Stimulated activated CD8-positive, alpha-beta memory T cell treated with anti-CD3 and anti-CD28 coated beads, Interleukin-7, amount 100 ng/mL, for 4 hours (primary cell): Measurements from ENCODE around the gene TOX2.

Source experiments
- DNase-seq, 2 donors: peaks; one replicate each; pipeline ENCODE4 v3.0.0-alpha.2; 2020; ENCODE audit warnings: low read depth in 2 of 2

Gene TOX2

DNA sequence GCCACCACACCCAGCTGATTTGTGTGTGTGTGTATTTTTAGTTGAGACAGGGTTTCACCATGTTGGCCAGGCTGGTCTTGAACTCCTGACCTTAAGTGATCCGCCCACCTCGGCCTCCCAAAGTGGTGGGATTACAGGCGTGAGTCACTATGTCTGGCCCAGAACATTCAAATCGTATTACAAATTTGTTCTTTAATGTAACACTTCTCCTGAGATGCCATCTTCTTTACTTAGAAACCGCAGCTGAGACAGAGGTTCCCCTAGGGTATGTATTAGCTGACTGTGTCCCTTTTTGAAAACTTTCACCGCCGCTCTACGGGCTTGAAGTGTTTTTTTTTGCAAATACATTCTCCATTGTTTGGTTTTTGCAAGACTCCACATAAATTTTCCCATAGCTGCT, 62.6 kb downstream of the TOX2 start:
- DNase-seq: no peak

DNA sequence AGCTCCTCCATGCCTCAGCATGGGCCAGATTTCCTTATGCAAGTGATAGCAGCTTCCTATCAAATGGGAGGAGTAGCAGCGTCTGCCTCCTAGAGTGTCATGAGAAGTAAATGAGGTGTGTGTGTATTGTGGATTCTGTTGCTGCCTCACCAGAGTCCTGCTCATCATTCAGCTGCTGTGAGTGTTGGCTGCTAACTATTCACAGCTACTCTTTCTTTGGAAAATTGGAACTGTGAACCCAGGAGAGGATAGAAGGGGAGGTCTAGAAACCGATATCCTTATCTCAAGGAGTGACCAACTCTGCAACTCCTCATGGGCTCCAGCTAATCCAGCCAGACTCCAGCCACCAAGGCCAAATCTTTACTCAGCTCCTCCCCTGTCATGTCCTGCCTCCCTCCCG, 63.3 kb downstream of the TOX2 start:
- no peak for DNase-seq

DNA sequence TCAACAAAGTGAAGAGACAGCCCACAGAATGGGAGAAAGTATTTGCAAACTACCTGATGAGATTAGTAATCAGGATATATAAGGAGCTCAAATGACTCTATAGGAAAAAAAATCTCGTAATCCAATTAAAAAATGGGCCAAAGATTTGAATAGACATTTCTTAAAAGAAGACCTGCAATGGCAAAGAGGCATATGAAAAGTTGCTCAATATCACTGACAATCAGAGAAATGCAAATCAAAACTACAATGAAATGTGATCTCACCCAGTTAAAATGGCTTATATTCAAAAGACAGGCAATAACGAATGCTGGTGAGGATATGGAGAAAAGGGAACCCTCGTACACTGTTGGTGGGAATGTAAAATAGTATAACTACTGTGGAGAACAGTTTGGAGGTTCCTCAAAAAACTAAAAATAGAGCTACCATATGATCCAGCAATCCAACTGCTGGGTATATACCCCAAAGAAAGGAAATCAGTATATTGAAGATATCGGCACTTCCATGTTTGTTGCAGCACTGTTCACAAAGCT, 65.0 kb downstream of the TOX2 start:
- no peak for DNase-seq

DNA sequence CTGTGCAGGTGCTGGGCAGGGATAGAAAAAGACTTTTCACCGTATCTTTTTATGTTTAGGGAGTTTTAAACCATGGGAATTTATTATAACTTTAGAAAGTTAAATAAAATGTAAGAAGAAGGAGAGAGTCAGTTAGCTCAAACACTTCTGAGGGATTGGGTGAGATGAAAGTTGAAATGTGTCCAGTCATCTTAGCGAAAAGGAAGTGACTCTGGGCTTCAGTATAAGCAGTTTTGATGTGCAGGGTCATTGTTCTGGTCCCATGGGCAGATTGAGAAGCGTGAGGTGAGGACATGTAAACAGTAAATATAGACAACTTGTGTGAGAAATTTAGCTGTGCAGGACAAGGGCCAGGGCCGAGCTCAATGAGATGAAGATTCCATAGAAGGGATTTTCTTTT, 66.9 kb downstream of the TOX2 start:
- DNase-seq: no peak

DNA sequence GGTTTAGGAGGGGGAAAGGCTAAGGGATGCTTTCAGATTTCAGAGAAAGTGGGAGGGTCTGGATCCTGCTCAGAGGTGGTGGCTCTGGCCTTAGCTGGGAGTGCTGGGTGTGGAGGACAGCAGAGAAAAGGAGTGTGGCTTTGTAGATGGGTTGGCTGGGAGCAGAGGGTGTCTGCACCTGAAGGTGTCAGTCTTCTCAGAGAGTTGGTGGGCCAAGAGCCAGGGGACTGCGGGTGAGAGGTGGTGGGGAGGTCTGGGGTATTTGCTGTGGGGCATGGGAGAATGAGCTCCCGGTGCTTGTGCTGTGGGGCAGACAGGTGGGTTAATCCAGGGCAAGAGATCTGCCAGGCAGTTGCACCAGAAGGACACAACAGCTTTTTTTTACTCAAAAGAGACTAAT, 67.4 kb downstream of the TOX2 start:
- DNase-seq: no peak

- no peak for DNase-seq
Observed at GRCh38 chr20:43982886-43983285, 68.2 kb downstream of the TOX2 start.

DNA sequence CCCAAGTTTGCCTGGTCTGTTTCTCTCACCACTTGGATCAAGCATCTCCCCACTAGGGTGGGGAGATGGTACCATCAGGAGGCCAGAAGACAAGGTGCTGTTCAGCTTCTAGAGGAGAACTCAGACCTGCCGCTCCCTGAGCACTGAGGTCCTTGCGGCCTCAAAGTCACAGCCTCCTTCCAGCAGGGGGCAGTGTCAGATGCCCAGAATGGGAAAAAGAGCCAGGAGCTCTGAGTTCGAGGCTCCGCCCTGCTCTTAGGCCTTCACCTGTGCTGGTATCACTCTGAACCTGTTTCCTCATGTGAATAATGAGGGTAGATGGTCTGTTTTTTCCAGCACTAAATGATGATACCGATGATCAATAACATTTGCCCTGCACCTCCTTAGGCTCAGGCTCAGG, 68.7 kb downstream of the TOX2 start:
- no peak for DNase-seq

DNA sequence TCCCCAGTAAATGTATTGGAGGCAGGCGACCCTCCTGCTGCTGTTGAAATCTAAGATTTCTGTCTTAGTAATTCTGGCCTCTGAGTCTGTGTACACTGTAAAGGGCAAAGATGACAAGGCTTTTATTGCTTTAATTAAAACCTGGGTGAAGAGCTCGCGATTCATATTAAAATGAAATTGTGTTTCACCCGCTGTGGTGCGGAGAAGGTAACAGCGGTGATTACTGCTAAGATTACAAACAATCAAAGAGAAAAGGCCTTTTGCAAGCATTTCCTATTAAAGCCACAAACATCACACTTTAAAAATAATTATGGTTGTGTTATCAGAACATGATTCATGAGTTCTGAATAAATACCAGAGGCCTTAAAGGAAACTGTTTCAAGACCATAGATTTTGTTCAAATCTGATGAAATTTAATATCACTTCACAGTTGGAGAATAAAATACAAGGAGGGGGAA, 69.3 kb downstream of the TOX2 start:
- DNase-seq: no peak

DNA sequence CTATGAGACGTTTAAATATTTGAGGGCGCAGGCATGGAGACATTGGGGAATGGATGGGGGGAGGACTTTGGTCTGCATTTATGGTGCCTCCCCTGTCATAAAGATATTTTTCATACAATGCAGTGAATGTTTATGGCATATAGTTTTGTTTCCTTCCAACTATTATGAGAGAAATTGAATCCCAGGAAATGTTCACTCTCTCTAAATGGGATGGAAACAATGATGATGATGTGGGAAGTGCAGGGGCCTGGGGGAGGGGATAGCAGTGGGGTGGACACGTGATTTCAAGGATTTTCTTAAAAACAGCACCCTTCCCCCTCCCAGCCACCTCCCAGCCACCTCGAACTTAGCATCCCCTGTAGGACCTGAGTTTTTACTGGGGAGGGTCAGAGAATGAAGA, 69.9 kb downstream of the TOX2 start:
- DNase-seq: no peak

DNA sequence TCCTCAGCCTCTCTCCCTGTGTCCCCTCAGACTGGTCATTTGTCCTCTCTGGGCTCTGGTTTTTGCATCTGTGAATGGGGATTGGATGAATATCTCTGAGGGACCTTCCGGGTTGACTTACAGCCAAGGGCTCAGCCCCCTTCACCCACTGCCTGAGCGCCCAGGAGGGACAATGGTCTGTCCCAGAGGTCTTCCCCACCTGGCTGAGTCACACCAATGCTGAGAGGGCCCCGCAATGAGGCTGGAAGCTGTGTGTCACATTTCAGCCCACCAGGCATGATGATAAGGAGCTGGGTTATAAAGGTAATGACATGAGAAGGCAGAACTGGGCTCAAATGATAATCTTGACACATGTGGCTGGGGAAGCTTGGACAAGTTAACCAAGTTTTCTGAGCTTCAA, 70.5 kb downstream of the TOX2 start:
- DNase-seq: no peak

- DNase-seq: no peak
Observed at GRCh38 chr20:43985608-43986316, 71.1 kb downstream of the TOX2 start.

- DNase-seq: no peak
Observed at GRCh38 chr20:43987018-43987417, 72.4 kb downstream of the TOX2 start.

DNA sequence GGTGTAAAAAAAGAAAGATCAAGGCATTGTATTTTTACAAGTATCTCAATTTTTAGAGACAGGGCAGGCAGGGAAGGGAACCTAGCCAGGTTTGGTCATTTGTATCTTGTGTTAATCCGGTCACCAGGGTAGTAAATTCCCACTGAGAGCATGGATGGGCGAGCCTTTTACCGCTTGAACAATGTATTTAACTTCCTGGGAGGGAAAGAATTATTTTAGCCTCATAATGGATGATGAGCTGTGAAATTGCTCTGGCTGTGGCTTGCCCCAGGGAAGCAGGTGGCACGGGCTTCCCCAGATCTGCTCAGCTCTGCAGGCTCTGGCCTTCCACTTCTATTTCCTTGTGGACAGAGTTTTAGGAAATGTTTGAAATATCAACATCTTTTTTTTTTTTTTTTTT, 72.9 kb downstream of the TOX2 start:
- no peak for DNase-seq

DNA sequence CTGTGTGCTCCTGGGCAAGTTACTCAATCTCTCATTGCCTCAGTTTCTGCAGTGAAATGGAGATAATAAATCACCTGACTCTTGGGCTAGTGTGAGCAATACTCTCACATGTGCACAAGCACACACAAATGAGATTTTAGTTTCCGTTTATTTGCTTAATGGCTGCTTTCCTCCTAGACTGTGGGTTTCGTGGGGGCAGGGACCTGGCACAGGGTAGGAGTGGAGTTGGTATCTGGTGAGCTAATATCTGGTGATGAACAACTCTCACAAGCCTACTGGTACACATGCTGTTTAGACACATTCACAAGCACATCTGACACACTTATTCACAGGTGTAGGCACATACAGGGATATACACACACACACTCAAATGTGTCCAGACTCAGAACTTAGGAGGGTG, 73.8 kb downstream of the TOX2 start:
- DNase-seq: no peak

DNA sequence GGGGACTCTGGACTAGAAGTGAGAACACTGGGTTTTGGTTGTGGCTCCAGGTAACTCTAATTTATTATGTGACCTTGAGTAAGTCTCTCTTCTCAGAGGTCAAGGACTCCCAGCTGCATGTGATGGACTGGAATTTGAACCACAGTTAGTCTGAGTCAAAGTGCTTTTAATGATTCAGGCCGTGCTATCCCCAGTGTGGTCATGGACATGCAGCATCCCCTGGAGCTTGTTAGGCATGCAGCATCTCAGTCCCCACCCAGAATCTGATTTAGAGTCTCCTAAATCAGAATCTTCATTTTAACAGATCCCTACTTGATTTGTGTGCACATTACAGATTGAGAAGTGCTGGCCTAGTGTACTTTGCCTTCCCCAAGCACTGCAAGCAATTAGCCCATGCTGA, 74.2 kb downstream of the TOX2 start:
- DNase-seq: no peak

DNA sequence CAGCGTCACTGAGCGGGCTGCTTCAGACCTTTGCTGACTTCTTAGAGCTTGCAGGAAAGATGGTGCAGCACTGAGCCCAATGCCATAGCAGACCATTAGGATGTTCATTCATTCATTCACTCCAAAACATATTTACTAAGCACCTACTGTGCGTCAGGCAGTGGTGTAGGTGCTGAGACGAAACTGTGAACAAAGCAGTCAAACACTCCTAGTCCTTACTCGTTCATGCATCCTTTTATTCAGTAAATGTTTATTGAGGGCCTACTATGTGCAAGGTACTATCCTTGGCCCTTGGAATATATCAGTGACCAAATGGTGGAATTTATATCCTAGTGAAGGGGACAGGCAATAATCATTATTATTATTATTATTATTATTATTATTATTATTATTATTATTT, 76.6 kb downstream of the TOX2 start:
- DNase-seq: no peak

DNA sequence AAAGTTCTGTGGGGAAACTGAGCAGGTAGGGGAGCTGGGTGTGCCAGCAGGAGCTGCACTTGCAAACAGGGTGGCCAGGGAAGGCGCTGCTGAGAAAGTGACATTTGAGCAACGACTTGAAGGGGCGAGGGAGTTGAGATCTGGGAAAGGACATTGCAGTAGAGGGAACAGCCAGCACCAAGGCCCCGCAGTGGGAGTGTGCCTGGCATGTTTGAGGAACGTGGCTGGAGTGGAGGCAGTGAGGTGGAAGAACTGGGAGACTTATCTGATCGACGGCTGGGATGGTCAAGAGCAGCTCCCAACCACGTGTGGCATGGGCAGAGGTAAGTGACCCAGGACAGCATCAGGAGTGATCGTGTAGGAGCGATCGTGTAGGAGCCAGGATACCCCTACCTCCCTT, 77.3 kb downstream of the TOX2 start:
- DNase-seq: no peak

GRCh38 chr20:43992885-43993284, 78.2 kb downstream of the TOX2 start:
- DNase-seq: no peak

DNA sequence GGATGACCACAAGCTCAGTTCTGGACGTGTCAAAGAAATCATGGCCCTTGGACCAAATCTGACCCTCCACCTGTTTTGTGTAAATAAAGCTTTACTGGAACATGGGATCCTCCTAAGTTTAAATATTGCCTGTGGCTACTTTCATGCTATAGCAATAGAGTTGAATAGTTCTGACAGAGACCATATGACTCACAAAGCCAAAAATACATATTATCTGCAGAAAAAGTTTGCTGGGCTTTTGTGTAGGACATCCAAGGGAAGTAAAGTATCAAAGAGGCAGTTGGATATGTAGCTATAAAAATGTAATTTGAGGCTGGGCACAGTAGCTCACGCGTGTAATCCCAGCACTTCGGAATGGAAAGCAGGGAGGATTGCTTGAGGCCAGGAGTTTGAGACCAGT, 78.9 kb downstream of the TOX2 start:
- DNase-seq: no peak

DNA sequence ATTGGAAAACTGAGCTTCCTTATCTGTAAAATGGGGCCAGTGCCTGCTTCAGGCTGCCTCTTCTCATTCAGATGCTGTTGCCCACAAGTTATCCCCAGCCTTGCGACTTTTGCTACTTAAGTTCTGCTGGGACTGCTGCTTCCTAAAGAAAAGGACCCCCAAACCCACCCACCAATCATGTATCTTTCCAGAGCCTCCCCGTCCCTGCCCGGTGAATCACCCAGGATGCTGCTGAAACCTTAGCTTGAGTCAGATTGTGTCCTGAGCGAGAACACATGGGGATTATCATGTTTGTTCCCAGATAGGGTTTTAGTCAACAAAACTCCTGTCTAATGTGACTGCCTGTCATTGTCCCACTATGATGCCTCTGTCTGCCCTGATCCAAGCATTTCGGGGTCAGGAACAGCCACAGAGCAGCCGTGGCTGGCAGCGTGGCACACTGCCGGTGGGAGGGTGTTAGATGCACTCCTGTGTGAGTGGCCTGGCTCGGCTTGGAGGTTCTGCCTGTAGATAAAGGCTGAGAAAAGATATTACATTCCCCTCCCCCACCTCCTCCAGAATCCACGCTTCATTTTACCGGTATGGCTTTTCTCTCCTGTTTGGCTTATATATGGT, 79.9 kb downstream of the TOX2 start:
- no peak for DNase-seq

DNA sequence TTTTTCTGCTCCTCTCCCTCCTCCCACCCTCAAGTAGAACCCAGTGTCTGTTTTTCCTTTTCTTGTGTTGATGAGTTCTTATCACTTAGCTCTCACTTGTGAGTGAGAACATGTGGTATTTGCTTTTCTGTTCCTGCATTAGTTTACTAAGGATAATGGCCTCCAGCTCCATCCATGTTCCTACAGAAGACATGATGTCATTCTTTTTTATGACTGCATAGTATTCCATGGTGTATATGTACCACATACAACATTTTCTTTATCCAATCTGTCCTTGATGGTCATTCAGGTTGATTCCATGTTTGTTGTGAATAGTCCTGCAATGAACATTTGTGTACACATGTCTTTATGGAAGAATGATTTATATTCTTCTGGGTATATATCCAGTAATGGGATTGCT, 81.0 kb downstream of the TOX2 start:
- DNase-seq: no peak

DNA sequence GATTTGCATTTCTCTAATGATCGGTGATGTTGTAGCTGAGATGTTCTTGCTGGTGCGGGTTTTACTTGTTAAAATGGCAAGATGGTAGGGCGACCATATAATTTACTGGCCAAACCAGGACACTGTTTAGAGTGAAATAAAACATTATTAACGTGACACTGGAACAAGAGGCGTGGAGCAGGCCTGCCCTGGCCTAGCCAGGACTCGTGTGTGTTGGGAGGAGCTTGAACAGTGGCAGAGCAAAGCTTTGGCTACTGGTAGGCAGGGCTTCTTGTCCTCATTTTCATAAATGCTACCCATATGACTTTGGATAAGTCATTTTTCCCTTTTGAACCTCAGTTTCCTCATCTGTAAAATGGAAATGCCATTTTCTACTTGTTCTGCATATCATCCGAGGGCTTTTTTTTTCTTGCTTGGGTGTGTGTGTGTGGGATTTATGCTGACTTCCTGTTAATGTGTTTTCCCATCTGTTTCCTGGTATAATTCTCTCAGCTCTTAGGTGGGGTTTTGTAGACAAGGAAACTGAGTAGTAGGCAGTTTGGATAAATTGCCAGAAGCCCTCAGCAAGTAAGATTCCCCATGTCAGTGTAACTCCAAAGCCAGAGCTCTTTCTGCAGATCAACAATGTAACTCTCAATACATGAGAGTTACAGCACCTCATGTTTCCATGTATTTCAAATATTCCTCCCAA, 81.7 kb downstream of the TOX2 start:
- DNase-seq: no peak

- no peak for DNase-seq
Observed at GRCh38 chr20:43999848-44000247, 85.2 kb downstream of the TOX2 start.
